Cerebellar nuclear complex (tissue), 1 donor: Measurements from ENCODE around the gene BEND2.

Experiments used
- DNase-seq, 2 experiments: peaks; one replicate each; lab custom pipeline; 2025; lab: John Stamatoyannopoulos, UW

BEND2 gene

GRCh38 chrX:18136816-18137215 lies 83.9 kb downstream of the BEND2 start:
- no peak for DNase-seq

GRCh38 chrX:18133605-18134004 lies 87.1 kb downstream of the BEND2 start:
- no peak for DNase-seq

- DNase-seq, result no peak
Measured at GRCh38 chrX:18129690-18130089, 91.0 kb downstream of the BEND2 start.

DNA sequence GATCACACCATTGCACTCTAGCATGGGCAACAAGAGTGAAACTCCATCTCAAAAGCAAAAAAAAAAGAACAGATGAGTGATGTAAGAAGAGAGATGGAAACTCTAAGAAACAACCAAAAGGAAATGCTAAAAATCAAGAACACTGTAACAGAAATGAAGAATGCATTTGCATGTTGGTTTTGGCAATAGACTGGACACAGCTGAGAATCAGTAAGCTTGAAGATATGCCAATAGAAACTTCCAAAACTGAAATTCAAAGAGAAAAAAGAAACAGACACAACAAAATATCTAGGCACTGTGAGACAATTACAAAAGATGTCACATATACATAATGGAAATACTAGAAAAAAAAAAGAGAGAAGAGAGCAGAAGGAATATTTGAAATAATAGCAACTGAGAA lies 93.7 kb downstream of the BEND2 start:
- no peak for DNase-seq

DNA sequence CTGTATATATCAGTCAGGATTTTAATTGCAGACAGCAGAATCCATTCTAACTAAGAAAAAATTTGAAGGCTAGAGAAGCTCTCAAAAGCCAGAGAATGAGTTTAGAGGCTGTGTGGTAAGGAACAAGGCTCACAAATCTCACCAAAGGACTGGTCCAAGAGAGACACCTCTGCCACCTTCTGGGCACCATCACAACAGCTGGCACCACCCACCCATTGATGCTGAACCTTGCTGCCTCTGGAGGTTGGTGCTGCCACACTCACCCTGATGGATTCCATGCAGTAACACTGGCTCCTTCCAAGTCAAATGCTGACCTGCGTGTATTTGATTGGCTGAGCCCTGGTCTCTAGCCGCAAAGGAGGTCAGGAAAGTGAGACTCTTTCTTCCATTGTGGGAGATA lies 100.8 kb downstream of the BEND2 start:
- DNase-seq, result no peak
